OCI-LY3 (cell line): Measurements from ENCODE around the gene POLG.

Experiments
- EZH2phosphoT487 ChIP-seq: fragments of 200-600 bp; shearing (Covaris generic); IDR thresholded peaks from 2 replicates; pipeline ENCODE4 v1.6.1; 2018; ENCODE audit warnings: antibody characterized with exemption, mixed run types, low read depth
- TF ChIP-seq, protein P1 (sequence below): fragments of 200-600, 300-600 bp; sonication (generic); IDR thresholded peaks from 2 replicates; pipeline ENCODE4 v1.5.1; 2014; ENCODE audit warnings: antibody characterized with exemption, low read length, low read depth

- TF ChIP-seq, protein P1, sequence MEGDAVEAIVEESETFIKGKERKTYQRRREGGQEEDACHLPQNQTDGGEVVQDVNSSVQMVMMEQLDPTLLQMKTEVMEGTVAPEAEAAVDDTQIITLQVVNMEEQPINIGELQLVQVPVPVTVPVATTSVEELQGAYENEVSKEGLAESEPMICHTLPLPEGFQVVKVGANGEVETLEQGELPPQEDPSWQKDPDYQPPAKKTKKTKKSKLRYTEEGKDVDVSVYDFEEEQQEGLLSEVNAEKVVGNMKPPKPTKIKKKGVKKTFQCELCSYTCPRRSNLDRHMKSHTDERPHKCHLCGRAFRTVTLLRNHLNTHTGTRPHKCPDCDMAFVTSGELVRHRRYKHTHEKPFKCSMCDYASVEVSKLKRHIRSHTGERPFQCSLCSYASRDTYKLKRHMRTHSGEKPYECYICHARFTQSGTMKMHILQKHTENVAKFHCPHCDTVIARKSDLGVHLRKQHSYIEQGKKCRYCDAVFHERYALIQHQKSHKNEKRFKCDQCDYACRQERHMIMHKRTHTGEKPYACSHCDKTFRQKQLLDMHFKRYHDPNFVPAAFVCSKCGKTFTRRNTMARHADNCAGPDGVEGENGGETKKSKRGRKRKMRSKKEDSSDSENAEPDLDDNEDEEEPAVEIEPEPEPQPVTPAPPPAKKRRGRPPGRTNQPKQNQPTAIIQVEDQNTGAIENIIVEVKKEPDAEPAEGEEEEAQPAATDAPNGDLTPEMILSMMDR = no peak
- no peak for TF ChIP-seq EZH2phosphoT487
These were observed 27.5 kb downstream of the POLG start for GRCh38 chr15:89307046-89307587.
